K562 (cell line): Measurements from ENCODE around the gene SRL. TPM values are rescaled to one million over a fixed set of nuclear protein-coding genes. Genes with fewer than 3 reads are reported as not detected.

Experiments
- ATAC-seq: fragments of 200-7000 bp; cut with Tn5 transposase; 3 replicates; pipeline ENCODE4 v1.9.1; 2020; ENCODE audit warnings: moderate library complexity
- BruUV-seq: library from RNA; stranded (reverse); fragments of 400-500 nt; replicated peaks from 2 replicates; lab custom pipeline; 2021; lab: Mats Ljungman, UMichigan
- CTCF ChIA-PET: fragments of 300-600 bp; formaldehyde crosslinking; extraction: SDS; loops from one replicate; lab custom pipeline; 2021; ENCODE audit warnings: low intra/inter-chr PET ratio; lab: Yijun Ruan, JAX
- POLR2A ChIA-PET: fragments of 300-600, 350-650 bp; sonication (Branson Sonifier 250); formaldehyde crosslinking; extraction: SDS; loops from one replicate; lab custom pipeline; 2021; ENCODE audit warnings: antibody characterized with exemption, inconsistent platforms; lab: Yijun Ruan, JAX
- DNase-seq, 4 experiments: peaks; one replicate each; pipeline versions ENCODE4 v3.0.0 to v3.0.0-alpha.2; 2011 to 2018; ENCODE audit warnings: low spot score in 3 of 4, mixed read lengths in 3 of 4; ENCODE audit errors: extremely low read depth in 1 of 4
- FAIRE-seq: peaks from 2 replicates; lab custom pipeline; 2011; peaks lifted over from hg19 to GRCh38; lab: Jason Lieb, UNC
- H2AFZ ChIP-seq: 2 replicates; pipeline ENCODE4 v1.6.0; 2011; ENCODE audit warnings: low read depth, low read length, control low read depth, inconsistent platforms
- H3K27ac ChIP-seq: fragments of 200-600 bp; 3 replicates; pipeline ENCODE4 v1.8.0; 2011; ENCODE audit warnings: low read depth, mild to moderate bottlenecking, control low read depth, inconsistent platforms, low read length, moderate library complexity, mixed read lengths; ENCODE audit errors: extremely low read depth
- H3K27me3 ChIP-seq, 2 experiments: fragments of 300-600 bp in 1 of 2; 2 replicates in 1 of 2; 3 replicates in 1 of 2; pipeline versions ENCODE4 v1.6.0 to v1.8.0; 2011; ENCODE audit warnings: inconsistent platforms in 2 of 2, low read length in 2 of 2, mild to moderate bottlenecking in 1 of 2, mixed read lengths in 1 of 2, moderate library complexity in 1 of 2; ENCODE audit not compliant: control insufficient read depth in 2 of 2, insufficient read depth in 2 of 2
- H3K36me3 ChIP-seq: fragments of 300-600 bp; 3 replicates; pipeline ENCODE4 v1.8.0; 2011; ENCODE audit warnings: mild to moderate bottlenecking, low read length, inconsistent platforms; ENCODE audit not compliant: control insufficient read depth, insufficient read depth
- H3K4me1 ChIP-seq, 2 experiments: fragments of 200-600 bp in 1 of 2; replicated peaks in 1 of 2; 2 replicates in 1 of 2; 3 replicates in 1 of 2; pipeline versions ENCODE4 v1.5.1 to v1.8.0; 2011; ENCODE audit warnings: inconsistent platforms in 2 of 2, low read length in 2 of 2, mild to moderate bottlenecking in 1 of 2, mixed read lengths in 1 of 2, moderate library complexity in 1 of 2; ENCODE audit not compliant: control insufficient read depth in 2 of 2, insufficient read depth in 2 of 2
- H3K4me2 ChIP-seq: 2 replicates; pipeline ENCODE4 v1.6.1; 2011; ENCODE audit warnings: low read length, control low read depth, inconsistent platforms, mixed read lengths; ENCODE audit not compliant: insufficient read depth
- H3K4me3 ChIP-seq: fragments of 200-600 bp; sonication (generic), shearing (Covaris generic); 2 replicates; pipeline ENCODE4 v1.5.1; 2016; ENCODE audit warnings: control low read depth, inconsistent platforms
- H3K79me2 ChIP-seq: fragments of 200-600 bp; 3 replicates; pipeline ENCODE4 v1.8.0; 2011; ENCODE audit warnings: low read length, inconsistent platforms; ENCODE audit not compliant: control insufficient read depth, insufficient read depth
- H3K9ac ChIP-seq, 2 experiments: 2 replicates each; pipeline versions ENCODE4 v1.6.0 to v1.6.1; 2011; ENCODE audit warnings: low read depth in 2 of 2, low read length in 2 of 2, control low read depth in 1 of 2, inconsistent platforms in 1 of 2, mild to moderate bottlenecking in 1 of 2, mixed read lengths in 1 of 2; ENCODE audit not compliant: insufficient read depth in 1 of 2
- H3K9me1 ChIP-seq: one replicate; pipeline ENCODE4 v1.6.0; 2011; ENCODE audit warnings: inconsistent platforms, mild to moderate bottlenecking, low read length, moderate library complexity; ENCODE audit not compliant: control insufficient read depth, insufficient read depth
- H3K9me3 ChIP-seq: replicated peaks from 2 replicates; pipeline ENCODE4 v1.5.1; 2011; ENCODE audit warnings: low read depth, low read length, inconsistent platforms; ENCODE audit not compliant: control insufficient read depth, insufficient read depth
- H4K20me1 ChIP-seq: replicated peaks from 2 replicates; pipeline ENCODE4 v1.6.1; 2011; ENCODE audit warnings: low read length, inconsistent platforms, mixed read lengths; ENCODE audit not compliant: control insufficient read depth, insufficient read depth
- FUS ChIP-seq: fragments of 200-400 bp; formaldehyde crosslinking; optimal IDR thresholded peaks from 2 replicates; pipeline ENCODE3; 2017; ENCODE audit warnings: low read depth, low read length
- ILK ChIP-seq: fragments of 450-650 bp; IDR thresholded peaks from 2 replicates; pipeline ENCODE4 v1.6.1; 2016; ENCODE audit warnings: missing genetic modification characterization, low read depth, mild to moderate bottlenecking, missing compliant biosample characterization, moderate library complexity, borderline replicate concordance
- KDM4B ChIP-seq, 2 experiments: fragments of 450-650 bp in 1 of 2; sonication (generic) in 1 of 2; IDR thresholded peaks; 2 replicates each; pipeline ENCODE4 v1.6.1; 2016 to 2017; ENCODE audit warnings: borderline replicate concordance in 2 of 2, antibody characterized with exemption in 1 of 2, low read depth in 1 of 2, mild to moderate bottlenecking in 1 of 2
- WHSC1 ChIP-seq: IDR thresholded peaks from one replicate; pipeline ENCODE4 v1.6.1; 2012; ENCODE audit warnings: low read length, control low read depth, inconsistent platforms
- ZNF12 ChIP-seq: sonication (generic); formaldehyde crosslinking; IDR thresholded peaks from 2 replicates; pipeline ENCODE4 v1.4.0; 2020; ENCODE audit warnings: mild to moderate bottlenecking, missing genetic modification reagents
- WGBS: fragments of 100-300 bp; shearing (Covaris generic); methylation state at CpG from one replicate; pipeline ENCODE4 v1.1.6; 2016; ENCODE audit warnings: low coverage, mixed read lengths; ENCODE audit not compliant: insufficient coverage; ENCODE audit errors: missing lambda C conversion rate; 5-methylcytosine and 5-hydroxymethylcytosine counted together
- in situ Hi-C: fragments of 300-500 bp; cut with MboI; formaldehyde crosslinking; loops from 4 replicates; pipeline ENCODE4 v1.15.0; 2018; ENCODE audit warnings: inconsistent platforms, mixed read lengths
- intact Hi-C: fragments of 100-400 bp; cut with micrococcal nuclease; formaldehyde crosslinking; loops from 2 replicates; pipeline ENCODE4 v1.14.2; 2022
- polyA plus RNA-seq, 8 experiments: library from polyadenylated mRNA; depleted of rRNA in 4 of 8; stranded (reverse) in 5 of 8; unstranded in 3 of 8; fragments of >200 nt; fragmentation: Nextera tagmentation in 2 of 8; fragmentation: Illumina TruSeq in 1 of 8; extraction: Ambion mirVana in 2 of 8; extraction: Trizol in 1 of 8; gene quantifications; 2 replicates each; pipeline versions ENCODE4 v1.2.1 to v1.2.3, GENCODE V29; 2011 to 2014; ENCODE audit warnings: inconsistent platforms in 1 of 8, missing spikeins in 1 of 8
- total RNA-seq, 7 experiments: library from RNA; depleted of rRNA in 6 of 7; stranded (reverse); fragments of >200 nt in 6 of 7; fragmentation: Illumina TruSeq in 2 of 7; extraction: Trizol in 2 of 7; gene quantifications; 2 replicates each; pipeline versions ENCODE4 v1.2.1 to v1.2.3, GENCODE V29; 2011 to 2021; ENCODE audit warnings: low replicate concordance in 1 of 7
- TF ChIP-seq, protein P1 (sequence below): sonication (generic); formaldehyde crosslinking; IDR thresholded peaks from 2 replicates; pipeline ENCODE4 v1.8.0; 2022; ENCODE audit warnings: mild to moderate bottlenecking, missing genetic modification reagents
- TF ChIP-seq, protein P2 (sequence below): fragments of 250-450 bp; sonication (Bioruptor Pico); IDR thresholded peaks from 2 replicates; pipeline ENCODE4 v1.4.0; 2020; ENCODE audit warnings: mild to moderate bottlenecking
- TF ChIP-seq, protein P3 (sequence below): sonication (generic); formaldehyde crosslinking; IDR thresholded peaks from 2 replicates; pipeline ENCODE4 v1.8.1; 2023; ENCODE audit warnings: mild to moderate bottlenecking, missing genetic modification reagents

SRL gene
- total and polyA plus RNA-seq, 9 of the 15 experiments (the other 6 are each of a cell fraction or from before 2014, with no cell fraction given): 0.01 TPM; not detected in 8

DNA sequence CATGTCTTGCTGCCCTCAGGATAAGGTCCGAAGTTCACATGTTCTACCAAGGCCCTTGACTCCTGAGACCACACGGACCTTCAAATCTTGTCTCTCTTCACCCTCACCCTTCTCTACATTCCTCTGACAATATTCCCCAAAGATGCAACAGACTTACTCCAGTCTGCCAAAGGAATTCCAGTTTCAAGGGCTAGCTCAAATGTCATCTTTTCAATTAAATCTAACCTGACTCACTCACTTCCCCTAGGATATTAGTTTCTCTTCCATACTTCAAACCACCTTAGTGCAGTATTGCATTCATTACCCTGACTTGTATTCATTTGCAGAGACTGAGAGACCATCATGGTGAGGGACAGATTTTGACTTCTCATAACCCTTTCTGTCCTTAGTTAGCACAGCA, 66.0 kb downstream of the SRL start (continued):
- TF ChIP-seq, protein P1, sequence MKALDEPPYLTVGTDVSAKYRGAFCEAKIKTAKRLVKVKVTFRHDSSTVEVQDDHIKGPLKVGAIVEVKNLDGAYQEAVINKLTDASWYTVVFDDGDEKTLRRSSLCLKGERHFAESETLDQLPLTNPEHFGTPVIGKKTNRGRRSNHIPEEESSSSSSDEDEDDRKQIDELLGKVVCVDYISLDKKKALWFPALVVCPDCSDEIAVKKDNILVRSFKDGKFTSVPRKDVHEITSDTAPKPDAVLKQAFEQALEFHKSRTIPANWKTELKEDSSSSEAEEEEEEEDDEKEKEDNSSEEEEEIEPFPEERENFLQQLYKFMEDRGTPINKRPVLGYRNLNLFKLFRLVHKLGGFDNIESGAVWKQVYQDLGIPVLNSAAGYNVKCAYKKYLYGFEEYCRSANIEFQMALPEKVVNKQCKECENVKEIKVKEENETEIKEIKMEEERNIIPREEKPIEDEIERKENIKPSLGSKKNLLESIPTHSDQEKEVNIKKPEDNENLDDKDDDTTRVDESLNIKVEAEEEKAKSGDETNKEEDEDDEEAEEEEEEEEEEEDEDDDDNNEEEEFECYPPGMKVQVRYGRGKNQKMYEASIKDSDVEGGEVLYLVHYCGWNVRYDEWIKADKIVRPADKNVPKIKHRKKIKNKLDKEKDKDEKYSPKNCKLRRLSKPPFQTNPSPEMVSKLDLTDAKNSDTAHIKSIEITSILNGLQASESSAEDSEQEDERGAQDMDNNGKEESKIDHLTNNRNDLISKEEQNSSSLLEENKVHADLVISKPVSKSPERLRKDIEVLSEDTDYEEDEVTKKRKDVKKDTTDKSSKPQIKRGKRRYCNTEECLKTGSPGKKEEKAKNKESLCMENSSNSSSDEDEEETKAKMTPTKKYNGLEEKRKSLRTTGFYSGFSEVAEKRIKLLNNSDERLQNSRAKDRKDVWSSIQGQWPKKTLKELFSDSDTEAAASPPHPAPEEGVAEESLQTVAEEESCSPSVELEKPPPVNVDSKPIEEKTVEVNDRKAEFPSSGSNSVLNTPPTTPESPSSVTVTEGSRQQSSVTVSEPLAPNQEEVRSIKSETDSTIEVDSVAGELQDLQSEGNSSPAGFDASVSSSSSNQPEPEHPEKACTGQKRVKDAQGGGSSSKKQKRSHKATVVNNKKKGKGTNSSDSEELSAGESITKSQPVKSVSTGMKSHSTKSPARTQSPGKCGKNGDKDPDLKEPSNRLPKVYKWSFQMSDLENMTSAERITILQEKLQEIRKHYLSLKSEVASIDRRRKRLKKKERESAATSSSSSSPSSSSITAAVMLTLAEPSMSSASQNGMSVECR (CRISPR knock-in tag): no peak
- TF ChIP-seq, all 486 proteins: peak for 0

GRCh38 chr16:4172070-4172469, 69.8 kb downstream of the SRL start:
- CTCF ChIA-PET: no interaction called here
- WGBS: 8% methylated on average over 3 of the region's 3 CpGs
- TF ChIP-seq FUS: no peak
- no peak for TF ChIP-seq ILK (tag)
- TF ChIP-seq KDM4B (IDR thresholded peaks at IDR 0.05; ENCODE audit: borderline replicate concordance in 2 of 2, low read depth in 1 of 2): no peak
- TF ChIP-seq, protein P2, sequence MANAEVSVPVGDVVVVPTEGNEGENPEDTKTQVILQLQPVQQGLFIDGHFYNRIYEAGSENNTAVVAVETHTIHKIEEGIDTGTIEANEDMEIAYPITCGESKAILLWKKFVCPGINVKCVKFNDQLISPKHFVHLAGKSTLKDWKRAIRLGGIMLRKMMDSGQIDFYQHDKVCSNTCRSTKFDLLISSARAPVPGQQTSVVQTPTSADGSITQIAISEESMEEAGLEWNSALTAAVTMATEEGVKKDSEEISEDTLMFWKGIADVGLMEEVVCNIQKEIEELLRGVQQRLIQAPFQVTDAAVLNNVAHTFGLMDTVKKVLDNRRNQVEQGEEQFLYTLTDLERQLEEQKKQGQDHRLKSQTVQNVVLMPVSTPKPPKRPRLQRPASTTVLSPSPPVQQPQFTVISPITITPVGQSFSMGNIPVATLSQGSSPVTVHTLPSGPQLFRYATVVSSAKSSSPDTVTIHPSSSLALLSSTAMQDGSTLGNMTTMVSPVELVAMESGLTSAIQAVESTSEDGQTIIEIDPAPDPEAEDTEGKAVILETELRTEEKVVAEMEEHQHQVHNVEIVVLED (CRISPR knock-in tag): no peak
- no peak for TF ChIP-seq WHSC1
- TF ChIP-seq, protein P3, sequence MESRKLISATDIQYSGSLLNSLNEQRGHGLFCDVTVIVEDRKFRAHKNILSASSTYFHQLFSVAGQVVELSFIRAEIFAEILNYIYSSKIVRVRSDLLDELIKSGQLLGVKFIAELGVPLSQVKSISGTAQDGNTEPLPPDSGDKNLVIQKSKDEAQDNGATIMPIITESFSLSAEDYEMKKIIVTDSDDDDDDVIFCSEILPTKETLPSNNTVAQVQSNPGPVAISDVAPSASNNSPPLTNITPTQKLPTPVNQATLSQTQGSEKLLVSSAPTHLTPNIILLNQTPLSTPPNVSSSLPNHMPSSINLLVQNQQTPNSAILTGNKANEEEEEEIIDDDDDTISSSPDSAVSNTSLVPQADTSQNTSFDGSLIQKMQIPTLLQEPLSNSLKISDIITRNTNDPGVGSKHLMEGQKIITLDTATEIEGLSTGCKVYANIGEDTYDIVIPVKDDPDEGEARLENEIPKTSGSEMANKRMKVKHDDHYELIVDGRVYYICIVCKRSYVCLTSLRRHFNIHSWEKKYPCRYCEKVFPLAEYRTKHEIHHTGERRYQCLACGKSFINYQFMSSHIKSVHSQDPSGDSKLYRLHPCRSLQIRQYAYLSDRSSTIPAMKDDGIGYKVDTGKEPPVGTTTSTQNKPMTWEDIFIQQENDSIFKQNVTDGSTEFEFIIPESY: no peak
- TF ChIP-seq ZNF12 (CRISPR knock-in tag): no peak

More at GRCh38 chr16:4172070-4172469, 69.8 kb downstream of the SRL start:
- no peak for FAIRE-seq
- H3K79me2 ChIP-seq: no peaks in the 10 kb centered on the region
- intact Hi-C loops (no loop called here), in situ Hi-C loops (no loop called here)
- no TSS peak for BruUV-seq
- H3K27me3 ChIP-seq: peaks cover 26 to 40% of the 10 kb centered on the region in 2 experiments
- no peaks in the 10 kb centered on the region; the same call in 1 of the 2 replicates for H4K20me1 ChIP-seq
- POLR2A ChIA-PET: interaction anchor here (0.6 kb wide), 1 partner anchor 25 kb away, joined by 3 read pairs; no protein-coding TSS in a partner anchor
- H3K36me3 ChIP-seq: no peaks in the 10 kb centered on the region
- ATAC-seq: no peak
- DNase-seq: no peak
- no peak overlapping the region for H3K9ac ChIP-seq
- no peaks in the 10 kb centered on the region for H3K9me3 ChIP-seq
- H3K27ac ChIP-seq: no peak overlapping the region
- H3K9me1 ChIP-seq: peaks cover 2% of the 10 kb centered on the region
- no peak overlapping the region for H2AFZ ChIP-seq
- no peak overlapping the region for H3K4me2 ChIP-seq
- no peak overlapping the region for H3K4me3 ChIP-seq
- H3K4me1 ChIP-seq: peaks cover 0 to 3% of the 10 kb centered on the region in 2 experiments; a peak in 2 of 5 replicates
